WTC11 (cell line): ENCODE measurements around the gene BRD1. TPM values are rescaled to one million over a fixed set of nuclear protein-coding genes. Genes with fewer than 3 reads are reported as not detected.
A peak's percentile ranks its signal among the peaks of the same experiment; 100 is the strongest.

Experiments used
- ATAC-seq: fragments of 200-7000 bp; cut with Tn5 transposase; 2 replicates; pipeline ENCODE4 v1.10.0; 2021; ENCODE audit warnings: mild to moderate bottlenecking, moderate library complexity
- CTCF ChIA-PET: fragments of 300-600 bp; sonication (Branson Sonifier 250); formaldehyde crosslinking; loops from one replicate; lab custom pipeline; 2021; ENCODE audit warnings: antibody characterized with exemption; lab: Charles Lee
- POLR2A ChIA-PET: fragments of 350-600 bp; sonication (Branson Sonifier 250); formaldehyde crosslinking; loops from one replicate; lab custom pipeline; 2021; ENCODE audit warnings: antibody characterized with exemption; lab: Charles Lee
- DNase-seq: peaks from one replicate; pipeline ENCODE4 v3.0.0; 2021; ENCODE audit warnings: low spot score
- H3K27ac Mint-ChIP-seq: 2 replicates; pipeline ENCODE4 v1.8.0; 2021; ENCODE audit warnings: mixed read lengths
- H3K27me3 Mint-ChIP-seq: 2 replicates; pipeline ENCODE4 v1.8.0; 2021; ENCODE audit warnings: low read depth, mild to moderate bottlenecking, moderate library complexity, mixed read lengths
- H3K36me3 Mint-ChIP-seq: 2 replicates; pipeline ENCODE4 v1.8.0; 2021; ENCODE audit warnings: mixed read lengths
- H3K4me1 Mint-ChIP-seq: 2 replicates; pipeline ENCODE4 v1.8.0; 2022; ENCODE audit warnings: mixed read lengths
- H3K4me3 Mint-ChIP-seq: 2 replicates; pipeline ENCODE4 v1.8.0; 2021; ENCODE audit warnings: mild to moderate bottlenecking, moderate library complexity, mixed read lengths
- H3K9me3 Mint-ChIP-seq: 2 replicates; pipeline ENCODE4 v1.8.0; 2021; ENCODE audit warnings: mixed read lengths
- CBFB ChIP-seq: sonication (generic); formaldehyde crosslinking; IDR thresholded peaks from 2 replicates; pipeline ENCODE4 v1.8.1; 2022; ENCODE audit warnings: mild to moderate bottlenecking, low read depth, missing genetic modification reagents
- CREB1 ChIP-seq: sonication (generic); formaldehyde crosslinking; IDR thresholded peaks from 2 replicates; pipeline ENCODE4 v1.8.0; 2023; ENCODE audit warnings: mild to moderate bottlenecking, missing genetic modification reagents
- ELF4 ChIP-seq: sonication (generic); formaldehyde crosslinking; IDR thresholded peaks from 2 replicates; pipeline ENCODE4 v1.8.1; 2022; ENCODE audit warnings: low read depth, mild to moderate bottlenecking, moderate library complexity, missing genetic modification reagents
- ESRRA ChIP-seq: sonication (generic); formaldehyde crosslinking; IDR thresholded peaks from 2 replicates; pipeline ENCODE4 v1.8.1; 2022; ENCODE audit warnings: mild to moderate bottlenecking, missing genetic modification reagents, borderline replicate concordance
- GRHL2 ChIP-seq: fragments of 250-450 bp; sonication (Bioruptor Pico); IDR thresholded peaks from 2 replicates; pipeline ENCODE4 v1.8.0; 2022; ENCODE audit warnings: mild to moderate bottlenecking, moderate library complexity; ENCODE audit not compliant: insufficient replicate concordance, severe bottlenecking
- HMGA2 ChIP-seq: fragments of 250-450 bp; sonication (Bioruptor Pico); IDR thresholded peaks from 2 replicates; pipeline ENCODE4 v1.4.0; 2021; ENCODE audit warnings: mild to moderate bottlenecking, moderate library complexity
- JAZF1 ChIP-seq: fragments of 250-450 bp; sonication (Bioruptor Pico); IDR thresholded peaks from 2 replicates; pipeline ENCODE4 v1.9.0; 2021; ENCODE audit warnings: moderate library complexity, mild to moderate bottlenecking, inconsistent platforms
- JUN ChIP-seq: sonication (generic); formaldehyde crosslinking; IDR thresholded peaks from 2 replicates; pipeline ENCODE4 v1.8.0; 2023; ENCODE audit warnings: mild to moderate bottlenecking, missing genetic modification reagents
- NFYB ChIP-seq: sonication (generic); formaldehyde crosslinking; conservative IDR thresholded peaks from 2 replicates; pipeline ENCODE4 v1.8.0; 2022; ENCODE audit warnings: low read depth, missing genetic modification reagents
- NR1H2 ChIP-seq: sonication (generic); formaldehyde crosslinking; IDR thresholded peaks from 2 replicates; pipeline ENCODE4 v1.9.0; 2021; ENCODE audit warnings: mild to moderate bottlenecking, moderate library complexity, missing genetic modification reagents
- PRRX2 ChIP-seq: fragments of 250-450 bp; sonication (Bioruptor Pico); IDR thresholded peaks from 2 replicates; pipeline ENCODE4 v1.8.0; 2021; ENCODE audit warnings: mild to moderate bottlenecking
- SMAD3 ChIP-seq: sonication (generic); formaldehyde crosslinking; IDR thresholded peaks from 2 replicates; pipeline ENCODE4 v1.8.0; 2022; ENCODE audit warnings: missing genetic modification reagents, mild to moderate bottlenecking, borderline replicate concordance
- SMAD4 ChIP-seq: sonication (generic); formaldehyde crosslinking; IDR thresholded peaks from 2 replicates; pipeline ENCODE4 v1.8.0; 2022; ENCODE audit warnings: mild to moderate bottlenecking, missing genetic modification reagents
- SP1 ChIP-seq: sonication (generic); formaldehyde crosslinking; conservative IDR thresholded peaks from 2 replicates; pipeline ENCODE4 v1.8.1; 2022; ENCODE audit warnings: missing genetic modification reagents
- TEAD1 ChIP-seq: sonication (generic); formaldehyde crosslinking; IDR thresholded peaks from 2 replicates; pipeline ENCODE4 v1.8.0; 2022; ENCODE audit warnings: mild to moderate bottlenecking, missing genetic modification reagents
- TEAD4 ChIP-seq: sonication (generic); formaldehyde crosslinking; IDR thresholded peaks from 2 replicates; pipeline ENCODE4 v1.8.0; 2022; ENCODE audit warnings: mild to moderate bottlenecking, missing genetic modification reagents
- ZNF219 ChIP-seq: sonication (generic); formaldehyde crosslinking; IDR thresholded peaks from 2 replicates; pipeline ENCODE4 v1.8.0; 2023; ENCODE audit warnings: missing genetic modification reagents, mild to moderate bottlenecking, borderline replicate concordance
- ZNF232 ChIP-seq: sonication (generic); formaldehyde crosslinking; IDR thresholded peaks from 2 replicates; pipeline ENCODE4 v1.8.0; 2022; ENCODE audit warnings: mild to moderate bottlenecking, missing genetic modification reagents
- ZNF263 ChIP-seq: sonication (generic); formaldehyde crosslinking; IDR thresholded peaks from 2 replicates; pipeline ENCODE4 v1.8.1; 2022; ENCODE audit warnings: low read depth, mild to moderate bottlenecking, moderate library complexity, missing genetic modification reagents
- ZNF317 ChIP-seq: sonication (generic); formaldehyde crosslinking; IDR thresholded peaks from 2 replicates; pipeline ENCODE4 v1.8.1; 2023; ENCODE audit warnings: low read depth, mild to moderate bottlenecking, moderate library complexity, missing genetic modification reagents, borderline replicate concordance
- ZNF416 ChIP-seq: fragments of 250-450 bp; sonication (Bioruptor Pico); IDR thresholded peaks from 2 replicates; pipeline ENCODE4 v1.9.0; 2021; ENCODE audit warnings: mild to moderate bottlenecking, inconsistent platforms
- ZNF423 ChIP-seq: fragments of 250-450 bp; sonication (Bioruptor Pico); IDR thresholded peaks from 2 replicates; pipeline ENCODE4 v2.1.2; 2022; ENCODE audit warnings: mild to moderate bottlenecking, moderate library complexity
- total RNA-seq: library from RNA; stranded (reverse); gene quantifications from 3 replicates; pipeline ENCODE4 v1.2.3, GENCODE V29; 2021
- TF ChIP-seq, protein P1 (sequence below): sonication (generic); formaldehyde crosslinking; IDR thresholded peaks from 2 replicates; pipeline ENCODE4 v1.8.0; 2022; ENCODE audit warnings: mild to moderate bottlenecking, missing genetic modification reagents
- TF ChIP-seq, protein P2 (sequence below): fragments of 250-450 bp; sonication (Bioruptor Pico); IDR thresholded peaks from 2 replicates; pipeline ENCODE4 v1.9.0; 2021; ENCODE audit warnings: moderate library complexity, mild to moderate bottlenecking, inconsistent platforms, borderline replicate concordance
- TF ChIP-seq, protein P3 (sequence below): sonication (generic); formaldehyde crosslinking; IDR thresholded peaks from 2 replicates; pipeline ENCODE4 v1.8.1; 2022; ENCODE audit warnings: mild to moderate bottlenecking, moderate library complexity, missing genetic modification reagents
- TF ChIP-seq, protein P4 (sequence below): sonication (generic); formaldehyde crosslinking; IDR thresholded peaks from 2 replicates; pipeline ENCODE4 v1.8.0; 2023; ENCODE audit warnings: missing genetic modification reagents
- TF ChIP-seq, protein P5 (sequence below): sonication (generic); formaldehyde crosslinking; IDR thresholded peaks from 2 replicates; pipeline ENCODE4 v1.8.0; 2023; ENCODE audit warnings: mild to moderate bottlenecking, missing genetic modification reagents
- TF ChIP-seq, protein P6 (sequence below): sonication (generic); formaldehyde crosslinking; IDR thresholded peaks from 2 replicates; pipeline ENCODE4 v1.8.1; 2022; ENCODE audit warnings: low read depth, mild to moderate bottlenecking, moderate library complexity, missing genetic modification reagents, borderline replicate concordance
- TF ChIP-seq, protein P7 (sequence below): sonication (generic); formaldehyde crosslinking; IDR thresholded peaks from 2 replicates; pipeline ENCODE4 v1.8.1; 2022; ENCODE audit warnings: mild to moderate bottlenecking, missing genetic modification reagents, moderate library complexity, borderline replicate concordance

BRD1 gene
- total RNA-seq, 1 experiment from 2014 or later = 36.6 TPM

DNA sequence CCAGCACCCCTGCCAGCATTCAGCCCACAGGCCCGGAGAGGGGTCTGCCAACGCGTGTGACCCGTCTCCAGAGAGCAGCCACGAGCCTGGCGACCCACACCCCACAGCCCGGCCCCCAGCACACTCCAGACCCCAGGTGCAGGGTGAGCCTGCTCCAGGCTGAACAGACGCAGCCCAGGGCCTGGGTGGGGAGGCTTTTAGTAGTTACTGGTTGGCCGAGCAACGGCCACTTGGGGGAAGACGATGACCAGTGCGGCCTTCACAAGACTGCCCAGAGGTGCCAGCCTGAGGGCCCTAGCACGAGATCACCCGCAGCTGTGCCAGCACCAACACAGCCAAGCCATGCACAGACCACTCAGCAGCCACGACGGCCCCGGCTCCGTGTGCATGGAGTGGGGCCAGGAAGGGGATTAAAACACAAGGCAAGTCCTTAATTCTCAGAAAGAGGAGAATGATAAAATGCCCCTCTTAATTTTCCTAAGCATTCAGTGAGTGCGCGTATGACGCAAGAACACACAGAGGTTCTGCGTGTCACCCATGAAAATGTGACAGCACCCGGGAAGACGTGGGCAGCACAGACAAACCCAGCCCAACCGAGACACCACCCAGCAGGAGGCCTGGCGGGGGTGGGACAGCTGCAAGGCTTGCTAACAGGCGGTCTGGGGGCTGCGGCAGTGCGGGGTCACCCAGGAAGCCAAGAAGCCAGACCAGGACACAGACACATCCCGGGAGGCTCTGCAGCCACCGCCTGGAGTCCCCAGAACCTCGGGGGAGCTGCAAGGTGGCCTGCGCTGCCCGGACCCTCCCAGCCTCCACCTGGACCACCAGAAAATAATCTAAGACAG lies 47.6 kb downstream of the BRD1 start:
- H3K4me1 Mint-ChIP-seq = no peaks in the 10 kb centered on the region
- no peaks in the 10 kb centered on the region for H3K27me3 Mint-ChIP-seq
- DNase-seq = no peak
- ChIA-PET CTCF (interaction anchor here (1.0 kb wide), 1 partner anchor 11 kb away, joined by 3 read pairs; no protein-coding TSS in a partner anchor), POLR2A (no interaction called here)
- no peak overlapping the region for H3K4me3 Mint-ChIP-seq
- no peak for ATAC-seq
- peaks cover 23% of the 10 kb centered on the region for H3K36me3 Mint-ChIP-seq
- TF ChIP-seq JAZF1 (CRISPR knock-in tag) (no peak), TEAD1 (no peak), HMGA2 (CRISPR knock-in tag) (no peak), JUN (CRISPR knock-in tag) (no peak), ZNF416 (CRISPR knock-in tag) (no peak), ZNF423 (CRISPR knock-in tag) (no peak), GRHL2 (no peak), SMAD4 (no peak), ZNF263 (CRISPR knock-in tag) (no peak), SP1 (CRISPR knock-in tag) (no peak), CBFB (CRISPR knock-in tag) (no peak), ZNF219 (CRISPR knock-in tag) (no peak), ESRRA (CRISPR knock-in tag) (no peak)
- TF ChIP-seq, protein P1, sequence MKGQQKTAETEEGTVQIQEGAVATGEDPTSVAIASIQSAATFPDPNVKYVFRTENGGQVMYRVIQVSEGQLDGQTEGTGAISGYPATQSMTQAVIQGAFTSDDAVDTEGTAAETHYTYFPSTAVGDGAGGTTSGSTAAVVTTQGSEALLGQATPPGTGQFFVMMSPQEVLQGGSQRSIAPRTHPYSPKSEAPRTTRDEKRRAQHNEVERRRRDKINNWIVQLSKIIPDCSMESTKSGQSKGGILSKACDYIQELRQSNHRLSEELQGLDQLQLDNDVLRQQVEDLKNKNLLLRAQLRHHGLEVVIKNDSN (CRISPR knock-in tag) = no peak
- TF ChIP-seq, protein P2, sequence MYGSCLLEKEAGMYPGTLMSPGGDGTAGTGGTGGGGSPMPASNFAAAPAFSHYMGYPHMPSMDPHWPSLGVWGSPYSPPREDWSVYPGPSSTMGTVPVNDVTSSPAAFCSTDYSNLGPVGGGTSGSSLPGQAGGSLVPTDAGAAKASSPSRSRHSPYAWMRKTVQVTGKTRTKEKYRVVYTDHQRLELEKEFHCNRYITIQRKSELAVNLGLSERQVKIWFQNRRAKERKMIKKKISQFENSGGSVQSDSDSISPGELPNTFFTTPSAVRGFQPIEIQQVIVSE = no peak
- TF ChIP-seq, protein P3, sequence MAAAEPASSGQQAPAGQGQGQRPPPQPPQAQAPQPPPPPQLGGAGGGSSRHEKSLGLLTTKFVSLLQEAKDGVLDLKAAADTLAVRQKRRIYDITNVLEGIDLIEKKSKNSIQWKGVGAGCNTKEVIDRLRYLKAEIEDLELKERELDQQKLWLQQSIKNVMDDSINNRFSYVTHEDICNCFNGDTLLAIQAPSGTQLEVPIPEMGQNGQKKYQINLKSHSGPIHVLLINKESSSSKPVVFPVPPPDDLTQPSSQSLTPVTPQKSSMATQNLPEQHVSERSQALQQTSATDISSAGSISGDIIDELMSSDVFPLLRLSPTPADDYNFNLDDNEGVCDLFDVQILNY (CRISPR knock-in tag) = no peak
- no peaks in the 10 kb centered on the region for H3K9me3 Mint-ChIP-seq
- peak overlapping the region; percentile 72 for H3K27ac Mint-ChIP-seq

DNA sequence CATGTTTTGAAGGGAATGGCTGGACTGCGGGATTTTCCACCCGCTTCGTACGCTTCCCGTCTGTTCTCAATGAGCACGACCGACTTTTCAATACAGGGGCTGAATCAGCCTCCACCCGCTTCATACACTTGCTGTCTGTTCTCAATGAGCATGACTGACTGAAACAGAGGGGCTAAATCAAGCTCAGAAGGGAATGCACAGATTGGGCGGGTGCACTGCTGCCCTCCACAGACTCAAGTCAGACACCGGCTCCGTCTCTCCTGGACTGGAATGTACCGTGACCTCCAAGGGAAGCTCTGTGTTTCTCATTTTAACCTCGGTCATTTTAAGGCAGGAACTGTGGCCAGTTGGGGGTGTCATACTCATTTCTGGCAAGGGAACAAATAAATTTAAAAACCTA lies 48.5 kb downstream of the BRD1 start:
- ATAC-seq (no peak), DNase-seq (no peak)
- Mint-ChIP-seq H3K36me3 (peaks cover 27% of the 10 kb centered on the region), H3K9me3 (no peaks in the 10 kb centered on the region), H3K27me3 (no peaks in the 10 kb centered on the region), H3K27ac (peak overlapping the region; percentile 60), H3K4me3 (no peak overlapping the region), H3K4me1 (no peaks in the 10 kb centered on the region)
- ChIA-PET POLR2A (no interaction called here), CTCF (no interaction called here)
- TF ChIP-seq PRRX2 (CRISPR knock-in tag) = no peak
- TF ChIP-seq, protein P4, sequence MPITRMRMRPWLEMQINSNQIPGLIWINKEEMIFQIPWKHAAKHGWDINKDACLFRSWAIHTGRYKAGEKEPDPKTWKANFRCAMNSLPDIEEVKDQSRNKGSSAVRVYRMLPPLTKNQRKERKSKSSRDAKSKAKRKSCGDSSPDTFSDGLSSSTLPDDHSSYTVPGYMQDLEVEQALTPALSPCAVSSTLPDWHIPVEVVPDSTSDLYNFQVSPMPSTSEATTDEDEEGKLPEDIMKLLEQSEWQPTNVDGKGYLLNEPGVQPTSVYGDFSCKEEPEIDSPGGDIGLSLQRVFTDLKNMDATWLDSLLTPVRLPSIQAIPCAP (CRISPR knock-in tag) = no peak
- no peak for TF ChIP-seq ZNF232 (CRISPR knock-in tag)
- TF ChIP-seq ELF4 (CRISPR knock-in tag) = no peak
- no peak for TF ChIP-seq TEAD4
- no peak for TF ChIP-seq CBFB (CRISPR knock-in tag)
- TF ChIP-seq, protein P5, sequence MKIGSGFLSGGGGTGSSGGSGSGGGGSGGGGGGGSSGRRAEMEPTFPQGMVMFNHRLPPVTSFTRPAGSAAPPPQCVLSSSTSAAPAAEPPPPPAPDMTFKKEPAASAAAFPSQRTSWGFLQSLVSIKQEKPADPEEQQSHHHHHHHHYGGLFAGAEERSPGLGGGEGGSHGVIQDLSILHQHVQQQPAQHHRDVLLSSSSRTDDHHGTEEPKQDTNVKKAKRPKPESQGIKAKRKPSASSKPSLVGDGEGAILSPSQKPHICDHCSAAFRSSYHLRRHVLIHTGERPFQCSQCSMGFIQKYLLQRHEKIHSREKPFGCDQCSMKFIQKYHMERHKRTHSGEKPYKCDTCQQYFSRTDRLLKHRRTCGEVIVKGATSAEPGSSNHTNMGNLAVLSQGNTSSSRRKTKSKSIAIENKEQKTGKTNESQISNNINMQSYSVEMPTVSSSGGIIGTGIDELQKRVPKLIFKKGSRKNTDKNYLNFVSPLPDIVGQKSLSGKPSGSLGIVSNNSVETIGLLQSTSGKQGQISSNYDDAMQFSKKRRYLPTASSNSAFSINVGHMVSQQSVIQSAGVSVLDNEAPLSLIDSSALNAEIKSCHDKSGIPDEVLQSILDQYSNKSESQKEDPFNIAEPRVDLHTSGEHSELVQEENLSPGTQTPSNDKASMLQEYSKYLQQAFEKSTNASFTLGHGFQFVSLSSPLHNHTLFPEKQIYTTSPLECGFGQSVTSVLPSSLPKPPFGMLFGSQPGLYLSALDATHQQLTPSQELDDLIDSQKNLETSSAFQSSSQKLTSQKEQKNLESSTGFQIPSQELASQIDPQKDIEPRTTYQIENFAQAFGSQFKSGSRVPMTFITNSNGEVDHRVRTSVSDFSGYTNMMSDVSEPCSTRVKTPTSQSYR (CRISPR knock-in tag) = no peak
- no peak for TF ChIP-seq SMAD3 (CRISPR knock-in tag)
- TF ChIP-seq CREB1 (CRISPR knock-in tag) = no peak
- TF ChIP-seq NR1H2 (CRISPR knock-in tag) = no peak
- no peak for TF ChIP-seq ZNF317 (CRISPR knock-in tag)
- TF ChIP-seq NFYB = no peak
- TF ChIP-seq, protein P6, sequence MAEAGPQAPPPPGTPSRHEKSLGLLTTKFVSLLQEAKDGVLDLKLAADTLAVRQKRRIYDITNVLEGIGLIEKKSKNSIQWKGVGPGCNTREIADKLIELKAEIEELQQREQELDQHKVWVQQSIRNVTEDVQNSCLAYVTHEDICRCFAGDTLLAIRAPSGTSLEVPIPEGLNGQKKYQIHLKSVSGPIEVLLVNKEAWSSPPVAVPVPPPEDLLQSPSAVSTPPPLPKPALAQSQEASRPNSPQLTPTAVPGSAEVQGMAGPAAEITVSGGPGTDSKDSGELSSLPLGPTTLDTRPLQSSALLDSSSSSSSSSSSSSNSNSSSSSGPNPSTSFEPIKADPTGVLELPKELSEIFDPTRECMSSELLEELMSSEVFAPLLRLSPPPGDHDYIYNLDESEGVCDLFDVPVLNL = no peak
- TF ChIP-seq, protein P7, sequence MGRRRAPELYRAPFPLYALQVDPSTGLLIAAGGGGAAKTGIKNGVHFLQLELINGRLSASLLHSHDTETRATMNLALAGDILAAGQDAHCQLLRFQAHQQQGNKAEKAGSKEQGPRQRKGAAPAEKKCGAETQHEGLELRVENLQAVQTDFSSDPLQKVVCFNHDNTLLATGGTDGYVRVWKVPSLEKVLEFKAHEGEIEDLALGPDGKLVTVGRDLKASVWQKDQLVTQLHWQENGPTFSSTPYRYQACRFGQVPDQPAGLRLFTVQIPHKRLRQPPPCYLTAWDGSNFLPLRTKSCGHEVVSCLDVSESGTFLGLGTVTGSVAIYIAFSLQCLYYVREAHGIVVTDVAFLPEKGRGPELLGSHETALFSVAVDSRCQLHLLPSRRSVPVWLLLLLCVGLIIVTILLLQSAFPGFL = no peak
